Stomach (tissue), 4 donors: Measurements from ENCODE around the gene PACS2.

ENCODE experiments used
- POLR2A ChIP-seq, 4 donors: fragments of 450-650 bp; IDR thresholded peaks; one replicate each; pipeline ENCODE4 v1.6.1; 2016; ENCODE audit warnings: antibody characterized with exemption in 4 of 4, control low read depth in 2 of 4, mild to moderate bottlenecking in 1 of 4, moderate library complexity in 1 of 4
- POLR2AphosphoS5 ChIP-seq, 3 donors: sonication (generic); formaldehyde crosslinking; IDR thresholded peaks; one replicate each; pipeline ENCODE4 v1.6.1; 2016; ENCODE audit warnings: antibody characterized with exemption in 3 of 3
- TF ChIP-seq, protein P1 (sequence below), 7 experiments: fragments of 450-650 bp in 4 of 7; fragments of 200-600 bp in 3 of 7; sonication (generic) in 3 of 7; IDR thresholded peaks; one replicate each; pipeline ENCODE4 v1.5.1; 2016 to 2019; ENCODE audit warnings: antibody characterized with exemption in 7 of 7, control low read depth in 2 of 7, mild to moderate bottlenecking in 1 of 7

DNA sequence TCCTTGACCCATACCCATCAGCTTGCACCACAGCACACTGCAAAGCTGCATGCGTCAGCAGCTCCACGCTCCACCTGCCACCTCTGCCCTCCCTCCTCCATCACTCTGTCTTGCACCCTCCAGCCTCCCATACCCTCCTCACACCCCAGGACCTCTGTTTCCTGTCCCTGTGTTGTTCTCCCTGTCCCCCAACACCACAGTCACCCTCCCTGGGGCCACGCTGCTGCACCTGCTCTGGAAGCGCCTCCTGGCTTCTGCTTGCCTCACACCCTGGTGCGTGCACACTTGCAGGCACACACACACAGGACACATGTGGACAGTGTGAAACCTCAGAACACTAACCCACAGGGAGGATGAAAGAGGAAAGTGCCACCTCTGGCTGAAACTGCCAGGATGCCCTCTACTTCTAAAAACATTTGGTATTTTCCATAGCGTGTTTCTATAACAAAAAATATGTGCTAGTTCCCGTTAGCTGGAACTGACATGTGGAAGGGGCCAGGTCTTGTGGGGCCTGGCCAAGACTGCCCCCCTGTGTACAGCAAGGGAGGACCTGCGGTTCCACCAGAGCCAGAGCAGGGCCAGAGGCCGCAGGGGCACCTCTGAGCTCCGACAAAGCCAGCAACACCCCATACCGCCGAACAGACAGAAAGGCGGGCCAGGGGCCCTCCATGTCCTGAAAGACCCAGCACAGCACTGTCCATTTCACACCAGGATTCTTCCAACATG is 23.8 kb upstream of the PACS2 start:
- TF ChIP-seq POLR2A (IDR thresholded peaks at IDR 0.05) (no peak), POLR2AphosphoS5 (IDR thresholded peaks at IDR 0.05) (no peak)
- TF ChIP-seq, protein P1, sequence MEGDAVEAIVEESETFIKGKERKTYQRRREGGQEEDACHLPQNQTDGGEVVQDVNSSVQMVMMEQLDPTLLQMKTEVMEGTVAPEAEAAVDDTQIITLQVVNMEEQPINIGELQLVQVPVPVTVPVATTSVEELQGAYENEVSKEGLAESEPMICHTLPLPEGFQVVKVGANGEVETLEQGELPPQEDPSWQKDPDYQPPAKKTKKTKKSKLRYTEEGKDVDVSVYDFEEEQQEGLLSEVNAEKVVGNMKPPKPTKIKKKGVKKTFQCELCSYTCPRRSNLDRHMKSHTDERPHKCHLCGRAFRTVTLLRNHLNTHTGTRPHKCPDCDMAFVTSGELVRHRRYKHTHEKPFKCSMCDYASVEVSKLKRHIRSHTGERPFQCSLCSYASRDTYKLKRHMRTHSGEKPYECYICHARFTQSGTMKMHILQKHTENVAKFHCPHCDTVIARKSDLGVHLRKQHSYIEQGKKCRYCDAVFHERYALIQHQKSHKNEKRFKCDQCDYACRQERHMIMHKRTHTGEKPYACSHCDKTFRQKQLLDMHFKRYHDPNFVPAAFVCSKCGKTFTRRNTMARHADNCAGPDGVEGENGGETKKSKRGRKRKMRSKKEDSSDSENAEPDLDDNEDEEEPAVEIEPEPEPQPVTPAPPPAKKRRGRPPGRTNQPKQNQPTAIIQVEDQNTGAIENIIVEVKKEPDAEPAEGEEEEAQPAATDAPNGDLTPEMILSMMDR (IDR thresholded peaks at IDR 0.05): no peak
